ENCODE measurements around the gene TRPC1.
"Not testable (repeated sequence)": the region's sequence is repeated elsewhere in the genome, so short reads cannot be mapped to it uniquely, and the experiment has no call there.

TRPC1 gene

GRCh38 chr3:142723968-142724681 lies at the start of gene TRPC1:
TSS of gene TRPC1 (plus strand) at chr3:142724034. CDS start at chr3:142724560, 526 bp downstream.
- peak; percentile 51 for DNase-seq (ENCODE audit: low read depth)

GRCh38 chr3:142676151-142676550 lies 47.7 kb upstream of the TRPC1 start:
- DNase-seq (ENCODE audit: low read depth), result no peak

- no peak for DNase-seq (ENCODE audit: low read depth)
Measured at GRCh38 chr3:142680710-142681109, 43.1 kb upstream of the TRPC1 start.

GRCh38 chr3:142690613-142691012 lies 33.2 kb upstream of the TRPC1 start:
- DNase-seq (ENCODE audit: low read depth), result no peak

GRCh38 chr3:142691527-142691926 lies 32.3 kb upstream of the TRPC1 start:
- no peak for DNase-seq (ENCODE audit: low read depth)

GRCh38 chr3:142693136-142693853 lies 30.5 kb upstream of the TRPC1 start:
- no peak for DNase-seq (ENCODE audit: low read depth)

- no peak for DNase-seq (ENCODE audit: low read depth)
Measured at GRCh38 chr3:142694225-142694624, 29.6 kb upstream of the TRPC1 start.

- DNase-seq (ENCODE audit: low read depth), result no peak
Measured at GRCh38 chr3:142705198-142705597, 18.6 kb upstream of the TRPC1 start.

- no peak for DNase-seq (ENCODE audit: low read depth)
Measured at GRCh38 chr3:142706321-142707127, 17.3 kb upstream of the TRPC1 start.

- DNase-seq (ENCODE audit: low read depth), result no peak
Measured at GRCh38 chr3:142709207-142709606, 14.6 kb upstream of the TRPC1 start.

- DNase-seq (ENCODE audit: low read depth), result not testable (repeated sequence)
Measured at GRCh38 chr3:142714882-142715281, 9.0 kb upstream of the TRPC1 start.

- no peak for DNase-seq (ENCODE audit: low read depth)
Measured at GRCh38 chr3:142716102-142716501, 7.7 kb upstream of the TRPC1 start.

GRCh38 chr3:142723665-142723967 lies 218 bp upstream of the TRPC1 start:
- DNase-seq (ENCODE audit: low read depth), result no peak

- peak; percentile 30 for DNase-seq (ENCODE audit: low read depth)
Measured at GRCh38 chr3:142724682-142725356, 985 bp downstream of the TRPC1 start.

GRCh38 chr3:142725357-142725739 lies 1.5 kb downstream of the TRPC1 start:
- no peak for DNase-seq (ENCODE audit: low read depth)

GRCh38 chr3:142726017-142726416 lies 2.2 kb downstream of the TRPC1 start:
- DNase-seq (ENCODE audit: low read depth), result no peak

GRCh38 chr3:142732066-142732465 lies 8.2 kb downstream of the TRPC1 start:
- no peak for DNase-seq (ENCODE audit: low read depth)

GRCh38 chr3:142734834-142735233 lies 11.0 kb downstream of the TRPC1 start:
- DNase-seq (ENCODE audit: low read depth), result no peak

GRCh38 chr3:142735462-142735861 lies 11.6 kb downstream of the TRPC1 start:
- DNase-seq (ENCODE audit: low read depth), result no peak

GRCh38 chr3:142738396-142738795 lies 14.6 kb downstream of the TRPC1 start:
- no peak for DNase-seq (ENCODE audit: low read depth)

- DNase-seq (ENCODE audit: low read depth), result no peak
Measured at GRCh38 chr3:142746646-142747045, 22.8 kb downstream of the TRPC1 start.

GRCh38 chr3:142750531-142750930 lies 26.7 kb downstream of the TRPC1 start:
- DNase-seq (ENCODE audit: low read depth), result not testable (repeated sequence)

Data from HS-5 (cell line).